Stimulated activated CD4-positive, alpha-beta T cell treated with anti-CD3 and anti-CD28 coated beads, Interleukin-12 subunit alpha, Interleukin-12 subunit beta, amount 100 ng/mL, for 4 hours (primary cell): Measurements from ENCODE around the gene GMDS.

Experiments used
- DNase-seq: peaks from one replicate; pipeline ENCODE4 v3.0.0-alpha.2; 2020

The GMDS gene

DNA sequence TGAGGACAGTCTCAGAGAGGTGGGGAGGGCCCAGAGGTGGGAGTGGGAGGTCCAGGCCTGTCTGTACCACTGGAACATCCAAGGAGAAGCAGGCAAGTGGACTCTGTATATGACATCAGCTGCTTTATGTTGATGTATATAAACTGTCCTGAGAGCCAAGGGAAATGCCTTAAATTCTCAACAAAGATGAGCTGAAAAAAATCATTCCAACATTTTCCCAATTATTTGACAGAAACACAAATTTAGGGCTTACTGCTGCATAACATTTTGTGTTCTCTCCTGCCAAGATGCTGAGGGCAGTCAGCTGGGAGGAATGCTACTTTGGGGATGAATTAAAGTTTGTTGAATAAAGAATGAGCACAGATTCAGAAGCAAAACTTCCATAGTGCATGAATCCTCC lies 582.9 kb downstream of the GMDS start:
- DNase-seq: no peak

DNA sequence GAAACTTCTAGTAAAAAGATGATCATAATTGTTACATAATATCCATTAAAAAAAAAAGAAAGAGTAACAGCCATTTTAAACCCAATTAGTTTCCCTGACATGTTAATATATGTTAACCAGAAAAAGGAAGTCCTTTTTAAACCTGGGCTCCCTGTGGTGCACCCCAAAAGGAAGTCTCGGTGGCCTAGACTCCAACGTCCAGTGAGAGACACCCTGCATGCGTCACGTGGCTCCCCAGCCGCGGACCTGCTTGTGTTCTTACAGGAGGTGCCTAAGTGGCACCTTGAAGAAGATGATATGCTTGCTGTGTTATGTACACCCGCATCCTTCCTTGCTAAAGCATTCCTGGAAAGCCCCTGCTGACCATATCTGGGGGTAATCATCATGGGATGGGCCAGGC lies 585.6 kb downstream of the GMDS start:
- DNase-seq: no peak

- DNase-seq: no peak
Measured at GRCh38 chr6:1658212-1659005, 587.0 kb downstream of the GMDS start.

DNA sequence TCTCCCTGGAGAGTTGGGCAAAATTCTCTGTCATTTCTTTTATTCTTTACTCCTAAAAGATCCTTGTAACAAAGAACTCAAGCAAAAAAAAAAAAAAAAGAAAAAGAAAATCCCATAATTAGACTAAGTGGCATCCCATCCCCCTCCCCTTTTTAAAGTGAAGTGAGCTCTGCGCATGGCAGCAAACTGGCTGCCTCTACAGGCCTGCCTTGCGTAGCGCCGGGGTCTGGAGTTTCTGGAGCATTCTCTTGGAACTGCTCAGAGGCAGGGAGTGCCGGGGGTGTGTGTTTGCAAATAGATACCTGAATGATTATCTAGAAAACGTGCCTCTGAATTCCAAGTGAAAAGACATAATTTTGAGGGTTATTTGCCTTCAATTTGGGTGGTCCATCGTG lies 587.6 kb downstream of the GMDS start:
- DNase-seq: no peak

GRCh38 chr6:1657116-1657770 lies 588.2 kb downstream of the GMDS start:
- no peak for DNase-seq

- DNase-seq: no peak
Measured at GRCh38 chr6:1654054-1654453, 591.4 kb downstream of the GMDS start.

DNA sequence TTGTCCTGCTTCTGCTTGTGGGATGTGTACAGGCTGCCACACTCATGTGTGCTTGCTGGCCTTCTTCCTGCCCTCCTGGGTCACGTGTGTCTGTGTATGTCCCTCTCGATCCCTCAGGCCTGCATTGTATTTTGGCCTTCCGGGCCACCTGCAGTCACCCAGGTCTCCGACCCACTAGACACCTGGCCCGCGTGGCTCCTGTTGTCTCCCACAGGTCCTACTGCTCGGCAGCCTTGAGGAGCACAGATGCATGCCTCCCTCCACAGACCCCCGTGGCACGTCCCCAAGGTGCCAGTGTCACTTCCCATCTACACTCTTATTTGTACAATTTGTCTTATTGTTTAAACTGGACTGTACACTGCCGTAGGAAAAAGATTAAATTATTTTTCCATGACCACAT lies 592.6 kb downstream of the GMDS start:
- no peak for DNase-seq

DNA sequence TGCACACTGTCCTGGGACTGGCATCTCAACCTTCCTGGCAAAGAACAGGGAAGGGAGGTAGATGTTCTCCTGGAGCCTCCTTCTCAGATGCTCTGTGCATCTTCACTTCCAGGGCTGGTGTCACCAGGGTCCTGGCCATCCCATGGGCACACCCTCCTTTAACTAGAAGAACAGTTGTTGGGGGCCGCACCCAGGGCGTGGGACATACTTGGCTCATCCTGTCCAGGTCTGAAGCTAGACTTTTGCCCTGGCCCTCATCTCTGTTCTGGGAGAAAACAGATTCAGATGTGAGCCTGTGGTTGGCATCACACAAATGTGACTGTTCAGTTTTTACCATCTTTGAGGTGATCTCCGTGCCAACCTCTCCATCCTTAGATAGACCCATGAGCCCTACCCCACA lies 594.0 kb downstream of the GMDS start:
- DNase-seq: no peak

- DNase-seq: no peak
Measured at GRCh38 chr6:1645466-1646185, 599.8 kb downstream of the GMDS start.

GRCh38 chr6:1644516-1645060 lies 600.8 kb downstream of the GMDS start:
- DNase-seq: no peak

- DNase-seq: no peak
Measured at GRCh38 chr6:1643830-1644445, 601.5 kb downstream of the GMDS start.

GRCh38 chr6:1643111-1643510 lies 602.3 kb downstream of the GMDS start:
- DNase-seq: no peak

GRCh38 chr6:1641343-1641885 lies 604.0 kb downstream of the GMDS start:
- no peak for DNase-seq

GRCh38 chr6:1640476-1640875 lies 604.9 kb downstream of the GMDS start:
- no peak for DNase-seq

GRCh38 chr6:1639430-1639829 lies 606.0 kb downstream of the GMDS start:
- no peak for DNase-seq

- DNase-seq: no peak
Measured at GRCh38 chr6:1636971-1637871, 608.2 kb downstream of the GMDS start.

DNA sequence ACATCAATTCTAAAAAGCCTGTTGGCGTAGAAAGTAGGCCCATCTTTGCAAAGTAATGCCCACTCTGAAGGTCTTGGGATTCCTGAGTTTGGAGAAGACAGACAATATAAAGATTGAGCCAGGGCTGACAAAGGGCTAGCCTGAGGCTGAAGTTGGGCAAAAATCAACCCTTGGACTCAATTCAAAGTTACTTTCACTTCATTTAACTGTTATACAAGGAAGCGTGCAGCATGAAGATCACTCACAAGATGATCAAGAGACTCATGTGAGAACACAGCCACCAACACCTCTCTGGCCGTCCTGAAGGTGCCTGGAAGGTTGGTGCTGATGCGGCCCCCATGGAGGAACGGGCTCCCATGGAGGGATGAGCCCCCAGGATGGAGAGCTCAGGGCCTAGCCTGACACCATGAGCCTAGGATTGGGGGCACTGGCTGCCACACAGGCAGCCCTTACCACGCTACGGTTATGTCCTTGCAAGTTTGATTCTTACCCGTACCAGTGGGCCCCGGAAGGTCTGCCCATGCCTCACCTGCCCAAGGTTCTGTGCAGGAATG lies 609.1 kb downstream of the GMDS start:
- DNase-seq: no peak

GRCh38 chr6:1635305-1636010 lies 609.9 kb downstream of the GMDS start:
- no peak for DNase-seq

GRCh38 chr6:1634081-1634480 lies 611.3 kb downstream of the GMDS start:
- no peak for DNase-seq

GRCh38 chr6:1633366-1634021 lies 611.9 kb downstream of the GMDS start:
- DNase-seq: no peak
